Loucy (cell line): ENCODE measurements around the gene TMEM121.
A peak's percentile ranks its signal among the peaks of the same experiment; 100 is the strongest.

Experiments used
- H2AFZ ChIP-seq: fragments of 200-600 bp; sonication (generic); 2 replicates; pipeline ENCODE4 v1.6.0; 2016; ENCODE audit warnings: antibody characterized with exemption, mild to moderate bottlenecking, low read length, moderate library complexity
- H3F3A ChIP-seq: fragments of 200-600 bp; 2 replicates; pipeline ENCODE4 v1.6.0; 2016; ENCODE audit warnings: antibody characterized with exemption, low read depth, mild to moderate bottlenecking
- H3K27me3 ChIP-seq: fragments of 200-600 bp; sonication (generic); 2 replicates; pipeline ENCODE4 v1.6.1; 2014; ENCODE audit warnings: low read length, mild to moderate bottlenecking; ENCODE audit not compliant: insufficient read depth, poor library complexity, severe bottlenecking
- H3K36me3 ChIP-seq: fragments of 200-600 bp; sonication (generic); 2 replicates; pipeline ENCODE4 v1.6.1; 2016; ENCODE audit warnings: low read length; ENCODE audit not compliant: insufficient read depth
- H3K4me1 ChIP-seq: fragments of 200-600 bp; sonication (generic); 2 replicates; pipeline ENCODE4 v1.5.1; 2014; ENCODE audit warnings: low read length, mild to moderate bottlenecking; ENCODE audit not compliant: insufficient read depth, poor library complexity, severe bottlenecking
- H3K4me2 ChIP-seq: fragments of 200-600 bp; sonication (generic); 2 replicates; pipeline ENCODE4 v1.6.0; 2014; ENCODE audit warnings: antibody characterized with exemption, low read length, low read depth, mild to moderate bottlenecking; ENCODE audit not compliant: poor library complexity, severe bottlenecking
- H3K4me3 ChIP-seq: fragments of 200-600 bp; sonication (generic); 2 replicates; pipeline ENCODE4 v1.5.1; 2014; ENCODE audit warnings: low read length, mild to moderate bottlenecking, mixed read lengths; ENCODE audit not compliant: poor library complexity, severe bottlenecking
- H3K79me2 ChIP-seq: fragments of 200-600 bp; sonication (generic); 2 replicates; pipeline ENCODE4 v1.6.1; 2014; ENCODE audit warnings: low read length; ENCODE audit not compliant: insufficient read depth
- H3K9ac ChIP-seq: fragments of 200-600 bp; sonication (generic); 2 replicates; pipeline ENCODE4 v1.6.0; 2014; ENCODE audit warnings: mild to moderate bottlenecking, low read depth, low read length, moderate library complexity; ENCODE audit not compliant: poor library complexity, severe bottlenecking
- H3K9me2 ChIP-seq: fragments of 200-600 bp; sonication (generic); replicated peaks from 2 replicates; pipeline ENCODE4 v1.6.1; 2016; ENCODE audit warnings: low read depth, low read length, mixed read lengths
- H3K9me3 ChIP-seq: fragments of 200-600 bp; sonication (generic); 2 replicates; pipeline ENCODE4 v1.6.1; 2014; ENCODE audit warnings: mild to moderate bottlenecking, antibody characterized with exemption, low read length, low read depth; ENCODE audit not compliant: insufficient read depth
- H4K20me1 ChIP-seq: fragments of 200-600 bp; sonication (generic); 2 replicates; pipeline ENCODE4 v1.6.0; 2014; ENCODE audit warnings: antibody characterized with exemption, low read length, mild to moderate bottlenecking; ENCODE audit not compliant: insufficient read depth, poor library complexity, severe bottlenecking
- CTCF ChIP-seq: fragments of 200-600 bp; sonication (generic); conservative IDR thresholded peaks from 2 replicates; pipeline ENCODE4 v1.5.1; 2014; ENCODE audit warnings: mild to moderate bottlenecking, antibody characterized with exemption, low read length
- EZH2phosphoT487 ChIP-seq: fragments of 200-600 bp; IDR thresholded peaks from 2 replicates; pipeline ENCODE4 v1.6.1; 2018; ENCODE audit warnings: antibody characterized with exemption, mild to moderate bottlenecking, moderate library complexity, borderline replicate concordance

The TMEM121 gene

GRCh38 chr14:105485739-105486162, 40.6 kb upstream of the TMEM121 start:
- Histone ChIP-seq H3F3A (no peaks in the 10 kb centered on the region), H3K9me2 (no peaks in the 10 kb centered on the region), H3K27me3 (no peaks in the 10 kb centered on the region), H3K9me3 (no peaks in the 10 kb centered on the region), H3K4me1 (peaks cover 30% of the 10 kb centered on the region), H2AFZ (no peak overlapping the region), H4K20me1 (no peaks in the 10 kb centered on the region), H3K4me2 (no peak overlapping the region), H3K4me3 (no peak overlapping the region), H3K36me3 (no peaks in the 10 kb centered on the region), H3K9ac (peak overlapping the region; percentile 33), H3K79me2 (no peaks in the 10 kb centered on the region)
- TF ChIP-seq EZH2phosphoT487 (no peak), CTCF (peak; percentile 65)

- H2AFZ ChIP-seq: no peak within 1 kb of the TSS
- H3K4me2 ChIP-seq: no peak within 1 kb of the TSS
- no peaks in the 10 kb centered on the region for H3K9me2 ChIP-seq
- no peaks in the 10 kb centered on the region for H3F3A ChIP-seq
- peaks cover 25% of the 10 kb centered on the region for H3K4me1 ChIP-seq
- H3K9me3 ChIP-seq: no peaks in the 10 kb centered on the region
- no peaks in the 10 kb centered on the region for H3K27me3 ChIP-seq
- H3K9ac ChIP-seq: no peak within 1 kb of the TSS
- no peak within 1 kb of the TSS for H3K4me3 ChIP-seq
- H4K20me1 ChIP-seq: no peaks in the 10 kb centered on the region
- no peaks in the 10 kb centered on the region for H3K36me3 ChIP-seq
- H3K79me2 ChIP-seq: no peaks in the 10 kb centered on the region
- TF ChIP-seq CTCF (no peak), EZH2phosphoT487 (no peak)
Measured at GRCh38 chr14:105486163-105486973, 40.0 kb upstream of the TMEM121 start, which contains the start of gene CRIP1. Gene CRIP1, plus strand, starts transcription at chr14:105486886. Its CDS starts 374 bp downstream, at chr14:105487260.

GRCh38 chr14:105486974-105487448, 39.4 kb upstream of the TMEM121 start:
- Histone ChIP-seq H4K20me1 (peaks cover 3% of the 10 kb centered on the region), H3K4me1 (peaks cover 28% of the 10 kb centered on the region), H3K79me2 (peaks cover 4% of the 10 kb centered on the region), H3K27me3 (no peaks in the 10 kb centered on the region), H3K4me3 (no peak overlapping the region), H3K36me3 (no peaks in the 10 kb centered on the region), H3K9ac (no peak overlapping the region), H3K9me2 (no peaks in the 10 kb centered on the region), H3K4me2 (no peak overlapping the region), H3K9me3 (no peaks in the 10 kb centered on the region), H3F3A (no peaks in the 10 kb centered on the region), H2AFZ (no peak overlapping the region)
- TF ChIP-seq EZH2phosphoT487 (no peak), CTCF (no peak)
